Stimulated activated naive CD4-positive, alpha-beta T cell (primary cell): ENCODE results near the gene NRARP.
"Not testable (repeated sequence)": the region's sequence is repeated elsewhere in the genome, so short reads cannot be mapped to it uniquely, and the experiment has no call there.

Experiments used
- DNase-seq, 6 experiments: peaks; one replicate each; lab custom pipeline; 2025; lab: John Stamatoyannopoulos, UW

The NRARP gene

DNA sequence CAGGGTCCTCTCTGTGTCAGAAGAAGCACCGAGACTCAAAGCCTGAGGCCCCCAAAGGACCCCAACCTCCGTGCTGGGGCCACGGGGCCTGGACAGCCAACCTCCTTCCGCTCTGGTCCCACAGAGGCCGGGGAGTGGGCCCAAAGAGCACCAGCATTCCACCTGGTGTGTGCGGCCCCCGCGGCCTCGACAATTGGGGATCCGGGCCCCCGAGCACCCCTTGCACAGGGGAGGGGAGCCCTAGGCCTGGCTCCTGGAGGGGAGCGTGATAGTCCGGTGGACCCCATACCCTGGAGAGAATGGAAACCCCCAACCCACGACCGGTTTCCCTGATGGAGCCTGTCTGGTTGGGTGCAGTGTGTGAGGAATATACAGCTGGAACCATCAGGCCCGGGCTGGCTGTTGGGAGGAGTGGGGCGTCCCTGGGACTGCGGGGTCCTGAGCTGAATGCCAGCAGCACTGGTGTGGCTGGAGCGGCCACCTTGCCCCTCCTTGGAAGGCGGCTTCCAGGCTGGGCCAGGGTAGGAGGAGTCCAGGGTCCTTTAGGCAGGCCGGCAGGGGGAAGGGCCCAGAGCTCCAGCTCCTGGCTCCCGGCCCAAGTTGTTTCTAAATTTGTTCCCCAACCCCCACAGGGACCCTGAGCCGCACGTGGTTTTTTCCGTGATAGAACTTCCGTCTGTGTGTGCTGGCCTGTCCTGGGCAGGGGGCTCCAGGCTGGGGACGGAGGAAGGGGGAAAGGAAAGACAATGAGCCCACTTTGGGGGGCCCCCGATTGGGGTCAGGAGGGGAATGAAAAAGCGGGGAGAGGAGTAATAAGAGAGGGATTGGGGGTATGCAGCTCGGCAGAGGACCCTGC is 25.4 kb downstream of the NRARP start:
- no peak for DNase-seq

DNA sequence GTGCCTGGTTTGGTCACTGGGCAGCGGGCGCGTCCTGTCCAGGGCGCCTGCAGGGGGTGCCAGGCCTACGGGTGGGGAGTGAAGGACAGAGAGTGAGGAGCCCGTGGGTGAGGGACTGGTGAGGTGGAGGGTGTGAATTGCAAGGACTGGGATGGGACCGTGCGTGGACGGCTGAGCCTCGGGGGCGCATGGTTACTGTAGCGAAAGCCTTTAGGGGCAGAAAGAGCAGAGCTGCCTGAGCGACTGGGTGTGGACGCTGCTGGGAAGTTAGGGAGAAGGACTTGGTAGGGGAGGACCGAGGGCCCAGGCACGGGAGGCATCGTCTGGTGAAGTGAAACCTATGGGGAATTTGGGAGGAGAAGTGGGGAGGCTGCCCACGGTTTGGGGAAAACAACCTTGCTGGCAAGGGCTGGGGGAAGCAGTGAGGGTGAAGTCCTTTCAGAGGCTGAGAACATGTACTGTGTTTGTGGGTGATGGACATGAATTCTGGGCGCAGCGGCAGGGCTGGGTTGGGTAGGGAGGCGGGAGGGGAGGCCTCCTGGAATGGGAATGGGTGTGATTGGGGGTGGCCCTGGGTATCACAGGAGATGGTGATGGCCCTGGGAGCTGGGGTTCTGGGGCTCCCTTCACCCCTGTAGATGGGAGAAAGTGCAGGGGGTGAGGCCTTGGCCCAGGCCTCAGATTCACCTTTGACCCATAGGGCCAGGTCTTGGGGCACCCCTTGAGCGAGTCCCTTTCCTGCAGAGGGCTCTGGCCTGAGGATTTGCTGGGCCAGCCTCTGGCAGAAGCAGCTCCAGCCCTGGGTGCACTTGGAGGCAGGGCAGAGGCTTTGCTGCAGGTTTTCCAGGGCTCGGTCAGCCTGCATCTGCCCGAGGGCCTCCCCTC is 26.2 kb downstream of the NRARP start:
- no peak for DNase-seq

DNA sequence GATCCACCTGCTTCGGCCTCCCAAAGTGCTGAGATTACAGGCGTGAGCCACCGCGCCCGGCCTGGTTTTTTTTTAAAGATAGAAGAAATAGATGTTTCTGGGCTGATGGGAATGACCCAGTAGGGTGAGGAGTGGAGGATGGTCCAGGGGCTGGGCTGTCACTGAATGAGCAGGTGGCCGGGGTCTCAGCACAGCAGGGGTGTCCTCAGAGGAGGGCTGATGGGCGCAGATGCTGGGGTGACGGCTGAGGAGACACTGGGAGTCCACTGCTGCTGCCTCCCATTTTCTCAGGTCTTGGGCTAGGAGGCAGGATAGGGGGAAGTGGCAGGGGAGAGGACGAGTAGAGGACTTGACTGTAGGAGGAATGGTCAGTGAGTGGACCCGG is 26.9 kb downstream of the NRARP start:
- DNase-seq = no peak

DNA sequence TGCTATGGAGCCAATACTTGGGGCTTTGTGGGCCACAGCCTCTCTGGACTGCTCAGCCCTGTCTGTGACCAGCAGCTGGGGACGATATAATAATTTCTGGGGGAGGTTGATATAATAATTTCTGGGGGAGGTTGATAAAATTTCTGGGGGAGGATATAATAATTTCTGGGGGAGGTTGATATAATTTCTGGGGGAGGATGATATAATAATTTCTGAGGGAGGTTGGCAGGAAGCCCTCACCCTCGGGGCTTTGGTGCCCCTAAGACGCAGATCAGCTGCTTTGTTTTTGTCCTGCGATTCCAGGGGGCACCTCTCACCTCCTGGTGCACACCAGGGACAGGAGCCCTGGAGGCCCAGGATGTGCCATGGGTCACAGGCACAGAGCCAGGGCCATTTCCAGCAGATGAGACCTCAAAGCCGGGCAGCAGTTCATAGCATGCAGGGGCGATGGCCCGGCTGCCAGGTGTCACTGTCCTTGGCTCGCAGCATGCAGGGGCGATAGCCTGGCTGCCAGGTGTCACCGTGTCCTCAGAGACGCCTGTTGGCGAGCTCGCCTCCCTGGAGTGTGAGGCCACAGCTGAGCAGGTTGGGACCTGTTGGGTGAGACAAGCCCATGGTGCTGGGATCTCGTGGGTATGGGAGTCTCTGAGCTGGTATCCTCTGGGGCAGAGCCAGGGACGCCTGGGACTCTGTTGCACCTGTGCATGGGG is 28.3 kb downstream of the NRARP start:
- DNase-seq = no peak

DNA sequence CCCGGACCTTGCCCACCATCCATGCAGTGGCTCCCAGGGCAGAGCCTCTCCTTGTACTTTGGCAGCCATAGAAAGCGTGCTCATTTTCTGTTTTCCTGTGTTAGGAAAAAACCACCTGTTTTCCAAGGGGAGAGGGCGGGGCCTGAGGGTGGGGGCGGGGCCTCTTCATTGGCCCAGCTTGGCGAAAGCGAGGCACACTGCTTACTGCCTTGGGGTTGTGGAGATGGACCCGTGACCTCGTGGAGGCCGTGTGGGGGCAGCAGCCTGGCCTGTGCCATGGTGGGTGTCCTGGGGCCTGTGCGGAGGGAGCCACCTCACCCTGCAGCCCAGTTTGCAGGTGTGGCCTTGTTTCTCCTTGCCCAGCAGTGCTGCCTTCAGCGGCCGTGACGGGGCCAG is 29.0 kb downstream of the NRARP start:
- no peak for DNase-seq

DNA sequence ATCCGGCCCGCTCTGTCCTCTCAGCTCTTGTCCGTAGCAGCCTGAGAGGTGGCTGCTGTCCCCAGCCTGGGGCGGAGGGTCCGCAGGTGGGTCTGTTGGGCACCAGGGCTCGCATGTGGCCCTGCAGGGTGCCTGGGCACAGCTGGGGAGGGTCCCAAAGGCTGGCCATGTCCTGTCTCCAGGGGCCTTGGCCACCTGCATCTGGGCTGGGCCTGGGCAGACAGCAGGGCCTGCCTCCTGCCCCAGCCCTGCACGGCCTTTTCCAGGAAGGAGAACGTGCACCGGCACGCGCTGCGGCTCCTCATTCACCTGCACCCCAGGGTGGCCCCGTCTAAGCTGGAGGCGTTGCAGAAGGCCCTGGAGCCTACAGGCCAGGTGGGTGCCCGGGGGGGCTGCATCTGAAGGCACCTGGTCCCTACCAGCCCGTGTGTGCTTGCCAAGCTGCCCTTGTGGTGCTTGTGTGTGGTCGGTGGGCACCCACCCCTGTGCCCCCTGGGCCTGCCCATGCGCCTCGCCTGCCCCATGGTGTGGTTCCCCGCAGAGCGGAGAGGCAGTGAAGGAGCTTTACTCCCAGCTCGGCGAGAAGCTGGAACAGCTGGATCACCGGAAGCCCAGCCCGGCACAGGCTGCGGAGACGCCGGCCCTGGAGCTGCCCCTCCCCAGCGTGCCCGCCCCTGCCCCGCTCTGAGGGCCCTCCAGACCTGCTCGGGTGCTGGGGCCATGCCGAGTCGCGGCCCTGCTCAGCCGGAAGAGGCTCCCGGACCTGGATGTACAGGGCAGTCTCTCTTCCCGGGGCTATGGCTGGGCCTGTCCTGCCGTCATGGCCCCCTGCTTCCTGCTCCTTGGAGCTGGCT is 29.6 kb downstream of the NRARP start:
- DNase-seq = no peak

DNA sequence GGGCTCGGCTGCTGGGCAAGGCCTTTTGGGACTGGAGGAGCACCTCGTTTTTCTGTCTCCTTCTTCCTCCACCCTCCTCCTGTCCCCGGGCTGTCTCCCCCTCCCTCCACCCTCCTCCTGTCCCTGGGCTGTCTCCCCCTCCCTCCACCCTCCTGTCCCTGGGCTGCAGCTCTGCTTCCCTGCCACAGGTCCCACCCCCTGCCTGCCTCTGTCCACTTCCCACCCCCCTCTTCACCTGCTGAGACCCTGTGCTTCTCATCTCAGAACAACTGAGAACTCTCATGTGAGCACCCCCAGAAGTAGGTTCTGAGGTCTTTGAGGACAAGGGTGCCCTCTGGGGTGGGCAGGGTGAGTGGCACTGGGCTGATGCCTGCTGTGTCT is 30.4 kb downstream of the NRARP start:
- DNase-seq = no peak

DNA sequence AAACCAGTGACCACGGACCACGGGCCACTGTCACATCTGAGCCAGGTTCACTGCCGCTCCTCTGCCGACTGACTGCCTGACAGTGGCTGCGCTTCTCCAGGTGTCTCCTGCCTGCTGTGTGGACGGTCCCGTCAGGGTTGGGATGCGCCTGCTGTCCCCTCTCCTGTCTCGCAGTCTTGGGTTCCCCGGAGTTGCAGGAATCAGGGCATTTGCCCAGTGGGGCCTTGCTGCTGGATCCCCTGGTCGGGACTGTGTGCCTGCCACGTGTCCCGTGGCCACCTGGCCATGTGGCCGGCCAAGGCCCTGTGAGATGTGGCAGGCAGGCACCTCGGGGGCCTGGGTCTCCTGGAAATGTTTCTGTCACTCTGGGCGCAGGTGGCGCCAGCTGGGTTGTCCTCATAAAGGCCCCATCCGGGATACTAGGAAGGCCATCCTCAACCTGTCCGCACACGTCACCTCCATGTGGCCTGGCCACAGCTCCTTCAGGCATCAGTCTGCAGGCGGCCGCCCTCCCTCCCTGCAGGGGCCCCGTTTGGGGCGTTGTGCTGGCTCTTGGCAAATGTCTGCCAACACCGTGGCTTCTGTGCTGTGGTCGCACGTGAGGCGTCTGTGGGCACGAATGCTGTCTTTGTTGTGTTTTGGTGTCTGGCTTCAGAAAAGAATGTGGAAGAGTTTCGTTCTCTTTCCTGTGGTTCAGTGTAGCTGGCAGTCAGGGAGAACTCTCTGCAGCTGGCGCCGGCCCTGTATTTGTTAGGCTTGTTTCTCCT is 31.0 kb downstream of the NRARP start:
- DNase-seq = peak in 4 of 6 experiments; percentile 18 to 55 (median 40)

DNA sequence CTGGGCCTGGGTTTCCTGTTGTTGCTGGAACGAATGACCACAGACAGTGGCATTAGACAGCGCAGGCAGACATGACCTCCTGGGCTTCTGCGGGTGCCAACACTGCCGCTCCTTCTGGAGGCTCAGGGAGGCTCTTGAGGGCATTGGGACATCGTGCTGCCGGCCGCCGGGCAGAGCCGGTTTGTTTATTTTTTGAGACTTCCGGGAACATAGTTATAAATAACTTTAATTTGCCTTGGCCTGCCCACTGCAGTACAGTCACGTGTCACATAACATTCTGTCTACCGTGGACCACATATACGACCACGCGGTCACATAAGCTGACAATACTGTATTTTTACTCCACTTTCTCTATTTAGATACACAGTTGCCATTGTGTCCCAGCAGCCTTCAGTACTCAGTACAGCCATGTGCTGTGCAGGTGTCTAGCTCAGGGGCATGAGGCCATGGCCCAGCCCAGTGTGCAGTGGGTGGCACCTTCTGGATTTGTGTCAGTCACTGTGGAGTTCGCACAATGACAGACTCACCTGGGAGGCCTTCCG is 32.8 kb downstream of the NRARP start:
- no peak for DNase-seq

DNA sequence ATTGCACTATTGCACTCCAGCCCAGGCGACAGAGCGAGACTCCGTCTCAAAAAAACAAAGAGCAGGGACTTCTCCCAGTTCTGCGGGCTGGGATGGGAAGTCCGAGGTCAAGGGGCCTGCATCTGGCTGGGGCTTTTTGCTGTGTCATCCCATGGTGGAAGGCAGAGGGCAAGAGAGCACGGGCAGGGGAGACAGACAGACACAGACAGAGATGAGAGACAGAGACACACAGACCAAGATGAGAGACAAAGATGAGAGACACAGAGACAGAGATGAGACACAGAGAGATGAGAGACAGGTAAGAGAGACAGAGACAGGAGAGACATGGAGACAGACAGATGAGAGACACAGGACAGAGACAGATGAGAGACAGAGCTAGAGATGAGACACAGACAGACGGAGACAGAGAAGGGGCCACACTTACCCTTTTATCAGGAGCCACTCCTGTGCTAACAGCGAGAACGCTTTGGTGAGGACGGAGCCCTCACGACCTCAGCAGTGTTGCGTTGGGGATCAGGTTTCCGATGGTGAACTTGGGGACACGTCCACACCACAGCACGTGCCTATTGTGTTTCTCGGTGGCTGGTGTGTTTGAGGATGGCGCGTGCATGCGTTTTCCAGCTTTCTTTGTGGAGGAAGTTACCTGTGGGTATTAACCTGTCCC is 33.4 kb downstream of the NRARP start:
- DNase-seq = no peak

DNA sequence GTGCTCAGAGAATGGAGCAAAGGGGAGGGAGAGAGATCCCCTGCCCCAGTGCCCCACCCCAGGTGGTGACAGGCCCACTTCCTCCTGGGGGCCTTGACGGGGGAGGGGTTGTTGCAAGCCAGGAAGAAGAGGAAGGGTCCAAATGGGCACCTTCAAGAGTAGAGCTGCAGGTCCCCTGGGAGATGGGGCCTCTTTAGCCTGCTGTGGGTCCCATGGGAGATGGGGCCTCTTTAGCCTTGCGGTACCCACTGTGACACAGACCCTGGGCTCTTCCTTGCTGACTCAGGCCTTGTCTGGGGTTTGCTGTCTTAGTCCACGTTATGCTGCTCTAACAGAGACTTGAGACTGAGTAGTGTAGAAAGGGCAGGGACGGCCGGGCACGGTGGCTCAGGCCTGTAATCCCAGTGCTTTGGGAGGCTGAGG is 34.1 kb downstream of the NRARP start:
- no peak for DNase-seq

DNA sequence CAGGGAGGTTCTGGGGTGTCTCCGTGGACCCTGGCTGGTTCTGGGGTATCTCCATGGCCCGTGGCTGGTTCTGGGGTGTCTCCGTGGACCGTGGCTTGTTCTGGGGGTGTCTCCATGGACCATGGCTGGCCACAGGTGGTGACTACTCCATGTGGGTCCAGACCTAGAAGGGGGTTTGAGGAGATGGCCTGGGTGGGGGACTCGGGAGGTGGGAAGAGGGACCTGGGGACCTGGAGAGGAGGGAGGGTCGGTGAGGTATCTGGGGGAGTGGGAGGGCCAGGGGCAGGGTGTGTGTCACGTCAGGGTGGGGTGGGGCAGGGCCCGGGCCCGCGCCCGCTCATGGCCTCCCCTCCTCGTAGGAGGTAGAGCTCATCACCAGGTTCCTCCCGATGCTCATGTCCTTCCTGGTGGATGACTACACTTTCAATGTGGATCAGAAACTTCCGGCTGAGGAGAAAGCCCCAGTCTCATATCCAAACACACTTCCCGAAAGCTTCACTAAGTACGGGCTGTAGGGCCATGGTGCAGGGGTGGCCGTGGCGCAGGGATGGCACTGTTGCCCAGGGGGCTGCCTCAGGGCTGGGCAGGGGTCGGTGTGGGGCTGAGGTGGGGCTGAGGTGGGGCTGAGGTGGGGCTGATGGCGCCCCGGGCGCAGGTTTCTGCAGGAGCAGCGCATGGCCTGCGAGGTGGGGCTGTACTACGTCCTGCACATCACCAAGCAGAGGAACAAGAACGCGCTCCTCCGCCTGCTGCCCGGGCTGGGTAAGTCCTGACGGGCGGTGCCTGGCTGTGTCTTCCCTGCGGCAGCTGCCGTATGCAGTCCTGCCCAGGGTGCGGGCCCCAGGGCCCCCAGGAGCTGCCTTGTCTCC is 35.3 kb downstream of the NRARP start:
- DNase-seq = no peak

DNA sequence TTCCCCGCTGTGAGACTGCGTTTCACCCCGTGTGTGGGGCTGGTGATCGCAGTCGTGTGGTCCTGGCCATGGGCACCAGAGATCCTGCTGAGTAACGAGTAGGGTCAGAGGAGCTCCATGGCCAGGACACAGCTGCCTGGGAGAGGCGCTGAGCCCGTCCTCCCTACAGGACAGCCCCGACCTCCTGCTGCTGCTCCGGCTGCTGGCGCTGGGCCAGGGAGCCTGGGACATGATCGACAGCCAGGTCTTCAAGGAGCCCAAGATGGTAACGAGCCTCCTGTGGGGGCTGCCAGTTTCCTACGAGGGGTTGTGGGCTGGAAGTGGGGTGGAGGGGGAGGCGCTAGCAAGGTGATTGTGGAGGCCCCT is 35.9 kb downstream of the NRARP start:
- no peak for DNase-seq

DNA sequence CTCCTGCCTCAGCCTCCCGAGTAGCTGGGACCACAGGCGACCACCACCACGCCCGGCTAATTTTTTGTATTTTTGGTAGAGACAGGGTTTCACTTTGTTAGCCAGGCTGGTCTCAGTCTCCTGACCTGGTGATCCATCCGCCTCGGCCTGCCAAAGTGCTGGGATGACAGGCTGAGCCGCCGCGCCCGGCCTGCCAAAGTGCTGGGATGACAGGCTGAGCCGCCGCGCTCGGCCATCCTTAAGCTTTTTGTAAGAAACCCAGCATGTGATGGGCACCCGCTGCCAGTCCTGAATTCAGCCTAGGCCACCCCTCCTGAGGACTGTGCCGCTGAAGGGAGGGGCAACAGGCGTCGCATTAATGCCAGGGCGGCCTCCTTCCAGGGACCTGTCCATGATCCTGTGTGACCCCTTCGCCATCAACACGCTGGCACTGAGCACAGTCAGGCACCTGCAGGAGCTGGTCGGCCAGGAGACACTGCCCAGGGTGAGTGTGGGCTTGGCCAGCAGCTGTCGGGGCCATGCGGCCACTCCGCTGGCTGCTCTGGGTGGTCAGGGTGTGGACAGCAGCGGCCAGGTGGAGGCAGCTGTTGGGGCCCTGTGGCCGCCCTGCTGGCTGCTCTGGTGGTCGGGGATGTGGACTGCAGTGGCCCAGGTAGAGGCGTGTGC is 36.4 kb downstream of the NRARP start:
- DNase-seq = no peak

DNA sequence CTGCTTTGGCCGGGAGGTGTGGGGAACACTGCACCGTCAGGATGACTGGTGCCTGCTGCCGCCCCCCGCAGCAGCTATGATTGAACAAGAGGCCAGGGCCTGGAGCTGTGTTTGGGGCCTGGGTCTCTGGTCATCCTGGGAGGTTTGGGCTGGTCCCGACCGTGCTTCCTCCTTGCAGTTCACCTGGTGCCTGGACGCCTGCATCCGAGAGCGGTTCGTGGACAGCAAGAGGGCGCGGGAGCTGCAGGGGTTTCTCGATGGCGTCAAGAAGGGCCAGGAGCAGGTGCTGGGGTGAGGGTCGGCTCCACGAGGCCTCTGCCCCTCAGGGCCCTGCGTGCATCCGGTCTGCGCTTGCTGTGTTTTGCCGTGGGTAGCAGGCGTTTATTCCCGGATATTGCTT is 38.0 kb downstream of the NRARP start:
- DNase-seq = no peak

DNA sequence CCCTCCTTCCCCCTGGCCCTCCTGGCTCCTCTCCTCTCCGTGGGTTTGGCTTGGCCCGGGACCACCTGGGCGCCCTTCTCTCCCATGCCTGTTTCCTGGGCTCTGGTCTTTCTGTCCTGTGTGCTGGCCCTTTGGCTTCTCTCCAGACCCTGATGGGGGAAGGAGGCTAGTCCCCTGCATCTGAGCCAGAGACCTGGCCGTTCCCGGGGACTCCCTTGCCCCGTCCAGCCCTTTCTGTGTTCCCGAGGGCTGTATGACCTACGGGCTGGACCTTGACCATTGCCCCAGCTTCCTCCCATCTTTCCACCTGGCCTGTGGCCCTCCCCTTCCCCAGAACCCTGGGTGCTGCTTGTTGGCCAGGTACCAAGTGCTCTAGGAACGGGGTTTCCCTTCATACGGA is 38.6 kb downstream of the NRARP start:
- DNase-seq = no peak

DNA sequence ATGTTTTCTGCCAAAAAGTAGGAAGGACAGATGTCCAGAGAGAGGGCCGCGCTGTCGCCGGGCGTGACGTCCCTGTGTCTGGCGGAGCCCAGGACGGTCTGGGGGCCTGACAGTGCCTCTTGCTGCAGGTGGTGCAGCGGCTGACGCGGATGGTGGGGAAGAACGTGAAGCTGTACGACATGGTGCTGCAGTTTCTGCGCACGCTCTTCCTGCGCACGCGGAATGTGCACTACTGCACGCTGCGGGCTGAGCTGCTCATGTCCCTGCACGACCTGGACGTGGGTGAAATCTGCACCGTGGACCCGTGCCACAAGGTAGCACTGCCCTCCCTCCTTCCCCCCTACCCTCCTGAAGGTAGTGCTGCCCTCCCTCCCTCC is 39.2 kb downstream of the NRARP start:
- DNase-seq = no peak

DNA sequence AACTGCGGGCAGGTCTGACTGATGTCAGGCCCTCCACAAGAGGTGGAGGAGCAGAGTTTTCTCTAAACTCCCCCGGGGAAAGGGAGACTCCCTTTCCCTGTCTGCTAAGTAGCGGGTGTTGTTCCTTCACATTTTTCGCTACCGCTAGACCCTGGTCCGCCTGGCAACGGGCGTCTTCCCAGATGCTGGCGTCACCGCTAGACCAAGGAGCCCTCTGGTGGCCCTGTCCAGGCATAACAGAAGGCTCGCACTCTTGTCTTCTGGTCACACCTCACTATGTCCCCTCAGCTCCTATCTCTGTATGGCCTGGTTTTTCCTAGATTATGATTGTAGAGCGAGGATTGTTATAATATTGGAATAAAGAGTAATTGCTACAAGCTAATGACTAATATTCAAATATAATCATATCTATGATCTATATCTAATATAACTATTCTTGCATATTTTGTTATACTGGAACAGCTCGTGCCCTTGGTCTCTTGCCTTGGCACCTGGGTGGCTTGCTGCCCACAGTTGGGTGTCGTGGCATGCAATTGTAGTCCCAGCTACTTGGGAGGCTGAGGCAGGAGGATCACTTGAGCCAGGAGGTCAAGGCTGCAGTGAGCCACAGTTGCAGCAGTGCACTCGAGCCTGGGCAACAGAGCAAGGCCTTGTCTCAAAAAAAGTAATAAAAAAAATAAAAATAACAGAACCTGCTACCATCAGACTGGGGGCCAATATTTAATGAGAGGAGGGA is 39.7 kb downstream of the NRARP start:
- DNase-seq = not testable (repeated sequence)
